KBM-7 (cell line): ENCODE results near the gene LAPTM5.
A peak's percentile ranks its signal among the peaks of the same experiment; 100 is the strongest.

Experiments
- DNase-seq: peaks from one replicate; pipeline ENCODE4 v3.0.0-alpha.2; 2015
- in situ Hi-C: fragments of 300-500 bp; cut with MboI; formaldehyde crosslinking; loops from 2 replicates; pipeline ENCODE4 v1.14.3; 2020; ENCODE audit warnings: low sequenced_read_pairs, low pct_unique_long_range_greater_than_20kb, mixed read lengths

The LAPTM5 gene

DNA sequence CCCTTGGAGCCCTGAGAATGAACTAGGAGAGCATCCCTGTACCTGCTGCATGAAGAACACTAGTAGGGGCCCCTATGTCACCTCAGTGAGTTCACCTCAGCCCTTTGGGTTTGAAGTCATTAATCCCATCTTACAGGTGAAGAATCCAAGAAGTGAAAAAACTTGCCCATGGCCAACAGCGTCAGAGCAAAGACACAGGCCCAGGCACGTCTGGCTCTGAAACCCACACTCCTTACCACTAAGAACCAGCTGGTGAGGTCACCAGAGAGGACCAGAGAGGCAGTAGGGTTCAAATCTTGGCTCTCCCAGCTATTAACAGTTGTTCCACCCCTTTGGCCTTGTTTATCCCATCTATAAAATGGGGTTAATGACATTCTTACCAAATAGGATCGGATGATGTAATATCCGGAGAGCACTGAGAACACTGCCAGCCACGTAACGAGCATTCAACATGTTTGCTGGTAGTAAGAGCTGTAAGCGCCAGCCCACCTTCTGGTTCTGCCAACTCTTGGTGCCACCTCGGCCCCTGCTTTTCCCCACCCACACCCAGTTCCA, 43.0 kb downstream of the LAPTM5 start:
- no peak for DNase-seq
- in situ Hi-C loops, result loop anchor here (25.0 kb wide), 1 partner anchor 1477 kb away; the partner anchor contains the start of genes MECR and PTPRU

DNA sequence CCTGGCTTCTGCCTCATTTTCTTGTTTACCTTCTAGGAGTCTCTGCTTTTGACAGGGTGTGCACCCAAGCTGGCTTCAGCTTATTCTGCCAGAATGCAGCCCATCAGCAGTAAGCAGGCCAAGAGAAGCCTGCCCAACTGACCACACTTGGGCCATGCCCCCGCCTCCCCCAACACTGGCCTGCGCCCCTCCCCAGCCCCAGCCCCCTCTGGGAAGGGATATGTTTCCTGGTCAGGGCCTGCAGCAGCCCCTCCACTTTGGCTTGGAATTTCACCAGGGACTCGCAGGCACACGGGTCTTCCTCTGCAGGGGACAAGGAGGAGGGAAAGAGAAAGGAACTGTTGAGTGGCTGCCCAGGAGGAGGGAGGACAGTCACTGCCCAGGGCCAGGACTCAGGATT, 43.5 kb downstream of the LAPTM5 start:
- no peak for DNase-seq
- in situ Hi-C loops, result loop anchor here (25.0 kb wide), 1 partner anchor 1477 kb away; the partner anchor contains the start of genes MECR and PTPRU

DNA sequence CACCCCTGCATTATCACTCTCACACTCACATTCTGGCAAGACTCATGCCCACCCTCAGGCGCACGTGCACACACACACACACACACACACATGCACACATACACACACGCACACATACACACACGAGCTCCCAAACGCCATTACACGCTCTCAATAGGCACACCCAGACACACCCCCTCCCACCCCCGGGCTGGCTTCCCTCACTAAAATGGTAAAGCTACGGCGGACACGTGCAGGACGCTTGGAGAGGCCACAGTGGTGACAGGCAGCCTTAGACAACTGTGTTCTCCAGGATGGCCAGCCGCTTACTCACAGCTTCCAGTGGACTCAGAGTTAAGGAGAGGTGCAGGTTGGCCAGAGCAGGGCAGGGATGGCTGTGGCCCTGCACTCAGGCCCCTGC, 44.3 kb downstream of the LAPTM5 start:
- DNase-seq, result no peak
- in situ Hi-C loops, result loop anchor here (25.0 kb wide), 1 partner anchor 1476 kb away; the partner anchor contains the start of genes MECR and PTPRU

DNA sequence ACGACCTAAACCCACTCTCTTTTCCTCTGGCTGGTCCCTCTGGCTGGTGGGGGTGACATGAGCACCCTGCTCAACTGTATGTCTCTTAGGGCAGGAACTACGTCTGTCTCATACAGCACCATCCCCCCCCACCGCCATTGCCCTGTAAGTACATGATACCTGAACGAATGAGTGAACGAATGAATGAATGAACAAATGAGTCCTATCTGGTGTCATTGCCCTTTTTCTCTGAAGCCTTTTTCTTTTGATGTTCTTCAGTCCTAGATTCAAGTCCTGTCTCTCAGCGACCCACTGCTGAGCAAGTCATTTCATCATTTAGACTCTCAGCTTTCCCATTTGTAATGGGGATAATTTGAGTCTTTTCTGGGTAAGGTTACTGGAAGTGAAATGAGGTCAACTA, 45.0 kb downstream of the LAPTM5 start:
- in situ Hi-C loops, result loop anchor here (25.0 kb wide), 1 partner anchor 1475 kb away; the partner anchor contains the start of genes MECR and PTPRU
- no peak for DNase-seq

DNA sequence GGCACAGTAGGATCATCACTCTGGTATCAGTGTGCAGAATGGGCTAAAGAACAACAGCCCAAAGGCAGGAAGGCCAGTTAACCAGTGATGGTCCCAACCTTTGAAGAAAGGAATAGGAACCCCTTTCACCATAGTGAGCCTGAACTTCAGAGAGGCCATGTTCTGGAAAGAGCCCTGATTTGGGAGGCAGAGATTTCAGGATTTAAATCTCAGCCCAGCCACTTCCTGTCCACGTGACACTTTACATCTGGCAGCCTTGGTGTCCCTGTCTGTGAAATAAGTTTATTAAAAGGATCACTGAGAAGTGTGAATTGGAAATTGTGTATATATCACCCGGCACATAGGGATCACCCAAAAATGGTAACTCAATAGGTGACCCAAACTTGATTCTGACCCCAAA, 47.2 kb downstream of the LAPTM5 start:
- in situ Hi-C loops, result loop anchor here (25.0 kb wide), 1 partner anchor 1473 kb away; the partner anchor contains the start of genes MECR and PTPRU
- no peak for DNase-seq

DNA sequence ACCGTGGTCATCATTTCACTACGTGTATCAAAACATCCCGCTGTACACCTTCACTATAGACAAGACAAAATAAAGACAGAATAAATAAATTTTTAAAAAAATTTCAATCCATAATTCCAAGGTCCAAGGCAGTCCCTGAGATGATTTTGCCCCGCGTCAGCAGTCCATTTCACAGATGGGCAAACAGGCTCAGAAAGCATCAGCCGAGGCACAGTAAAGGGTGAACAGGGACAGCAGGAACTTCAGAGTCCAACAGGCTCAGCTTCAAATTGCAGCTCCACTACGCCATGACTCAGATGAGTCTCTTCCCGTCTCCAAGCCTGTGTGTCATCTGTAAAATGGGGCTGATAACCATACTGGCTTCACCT, 49.2 kb downstream of the LAPTM5 start:
- DNase-seq, result no peak
- in situ Hi-C loops, result loop anchor here (25.0 kb wide), 1 partner anchor 1471 kb away; the partner anchor contains the start of genes MECR and PTPRU

GRCh38 chr1:30707412-30708360, 49.9 kb downstream of the LAPTM5 start:
- in situ Hi-C loops, result loop anchor here (25.0 kb wide), 1 partner anchor 1470 kb away; the partner anchor contains the start of genes MECR and PTPRU
- DNase-seq, result peak; percentile 74

GRCh38 chr1:30706528-30706927, 51.0 kb downstream of the LAPTM5 start:
- in situ Hi-C loops, result loop anchor here (25.0 kb wide), 1 partner anchor 1469 kb away; the partner anchor contains the start of genes MECR and PTPRU
- no peak for DNase-seq

GRCh38 chr1:30705698-30706097, 51.9 kb downstream of the LAPTM5 start:
- in situ Hi-C loops, result loop anchor here (25.0 kb wide), 1 partner anchor 1468 kb away; the partner anchor contains the start of genes MECR and PTPRU
- no peak for DNase-seq

DNA sequence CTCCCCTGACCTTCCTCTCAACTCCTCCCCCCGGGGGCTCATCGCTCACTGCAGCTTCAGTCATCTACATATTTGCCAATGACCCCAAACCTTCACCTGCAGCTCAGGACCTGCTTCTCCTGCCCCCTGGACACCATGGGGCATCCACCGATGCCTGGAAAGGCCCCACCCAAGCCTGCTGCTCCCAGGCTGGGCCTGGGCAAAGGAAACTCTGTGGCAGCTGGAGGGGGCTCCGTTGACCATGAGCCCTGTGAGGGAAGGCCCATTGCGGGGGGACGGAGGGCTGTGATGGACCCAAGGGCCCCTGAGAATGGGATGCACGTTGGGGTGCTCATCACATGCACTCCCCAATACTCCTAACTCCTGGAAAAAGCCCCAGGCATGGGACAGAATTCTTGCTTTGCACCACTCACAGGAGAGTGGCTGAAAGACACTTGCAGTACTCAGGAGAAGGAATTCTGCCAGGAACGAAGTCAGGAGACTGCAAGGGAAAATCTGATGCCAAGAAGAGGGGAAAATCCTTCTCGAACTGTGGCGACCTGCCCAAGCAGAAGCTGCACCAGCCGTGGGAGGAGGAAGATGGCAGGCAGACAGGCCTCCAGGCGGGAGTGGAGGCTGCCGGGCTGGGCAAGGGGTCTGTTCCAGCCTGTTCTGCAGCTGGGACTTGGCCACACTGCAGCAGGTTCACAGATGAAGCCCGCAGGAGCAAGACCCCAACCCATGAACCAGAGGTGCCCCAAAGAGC, 52.6 kb downstream of the LAPTM5 start:
- DNase-seq, result no peak
- in situ Hi-C loops, result loop anchor here (25.0 kb wide), 1 partner anchor 1468 kb away; the partner anchor contains the start of genes MECR and PTPRU

DNA sequence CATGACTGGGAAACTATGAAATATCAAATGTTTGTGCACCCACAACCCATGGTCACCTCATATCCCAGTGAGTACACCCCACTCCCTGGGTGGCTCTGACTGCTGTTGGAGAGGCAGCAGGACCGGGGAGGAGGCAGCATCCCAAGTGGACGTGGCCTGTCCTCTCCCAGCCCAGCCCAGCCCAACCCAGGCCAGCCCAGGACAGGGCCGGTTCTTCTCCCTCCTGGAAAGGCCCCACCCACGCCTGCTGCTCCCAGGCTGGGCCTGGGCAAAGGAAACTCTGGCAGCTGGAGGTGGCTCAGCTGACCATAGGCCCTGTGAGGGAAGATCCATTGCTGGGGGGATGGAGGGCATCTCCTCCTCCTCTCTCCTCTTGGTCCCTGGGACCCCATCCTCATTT, 53.3 kb downstream of the LAPTM5 start:
- DNase-seq, result no peak
- in situ Hi-C loops, result loop anchor here (25.0 kb wide), 1 partner anchor 1467 kb away; the partner anchor contains the start of genes MECR and PTPRU

GRCh38 chr1:30702823-30703222, 54.8 kb downstream of the LAPTM5 start:
- in situ Hi-C loops, result loop anchor here (25.0 kb wide), 1 partner anchor 1466 kb away; the partner anchor contains the start of genes MECR and PTPRU
- no peak for DNase-seq

DNA sequence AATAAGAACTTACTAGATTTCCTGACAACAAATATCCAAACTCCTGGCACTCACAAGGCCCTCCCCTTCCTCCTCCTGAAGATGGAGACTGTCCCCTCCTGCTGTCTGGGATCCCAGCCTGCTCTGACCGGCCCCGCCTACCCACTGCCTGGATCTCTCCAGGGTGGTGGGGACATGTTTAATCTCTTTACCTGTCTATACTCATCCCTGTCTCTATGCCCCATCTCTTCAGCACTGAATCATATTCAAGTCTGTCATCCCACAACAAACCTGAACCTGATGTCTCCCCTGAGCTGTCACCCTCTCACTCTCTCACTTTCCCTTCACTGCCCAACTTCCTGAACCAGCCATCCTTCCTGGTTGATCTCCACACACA, 56.3 kb downstream of the LAPTM5 start:
- in situ Hi-C loops, result loop anchor here (25.0 kb wide), 1 partner anchor 1464 kb away; the partner anchor contains the start of genes MECR and PTPRU
- DNase-seq, result no peak

DNA sequence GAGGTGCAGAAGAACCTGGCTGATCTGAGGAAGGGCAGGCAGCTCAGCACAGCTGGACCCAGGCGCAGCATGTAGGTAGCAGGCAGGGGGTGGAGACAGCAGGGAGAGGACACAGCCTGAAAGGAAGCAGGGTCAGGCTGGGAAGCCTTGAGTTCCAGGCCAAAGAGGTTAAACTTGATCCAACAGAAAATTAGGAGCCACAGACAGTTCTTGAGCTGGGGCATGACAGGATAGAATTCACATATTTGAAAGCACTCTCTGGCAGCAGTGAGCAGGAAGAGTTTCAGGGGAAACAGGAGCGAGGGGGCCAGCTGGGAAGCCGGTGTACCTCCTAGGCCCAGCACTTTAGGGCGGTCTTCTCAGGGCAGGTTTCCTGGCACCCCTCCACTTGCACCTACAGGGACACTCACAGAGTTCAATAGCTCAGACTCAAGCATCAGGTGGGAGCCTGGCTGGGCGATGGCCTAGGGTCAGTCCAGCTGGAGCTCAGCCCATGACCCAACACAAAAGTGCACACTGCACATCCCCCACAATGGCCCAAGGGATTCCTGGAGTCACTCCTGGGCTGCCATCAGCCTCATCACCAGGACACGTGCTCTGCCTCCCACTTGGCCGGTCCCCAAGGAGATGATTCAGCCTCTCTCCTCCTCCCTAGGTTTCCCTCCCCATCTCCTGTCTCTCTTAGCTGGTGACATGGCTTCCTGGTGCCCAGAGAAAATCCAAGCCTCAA, 56.9 kb downstream of the LAPTM5 start:
- no peak for DNase-seq
- in situ Hi-C loops, result loop anchor here (25.0 kb wide), 1 partner anchor 1463 kb away; the partner anchor contains the start of genes MECR and PTPRU

GRCh38 chr1:30699762-30700161, 57.8 kb downstream of the LAPTM5 start:
- in situ Hi-C loops, result loop anchor here (25.0 kb wide), 1 partner anchor 1462 kb away; the partner anchor contains the start of genes MECR and PTPRU
- no peak for DNase-seq

- in situ Hi-C loops, result no loop called here
- DNase-seq, result no peak
Observed at GRCh38 chr1:30698401-30698981, 59.1 kb downstream of the LAPTM5 start.

DNA sequence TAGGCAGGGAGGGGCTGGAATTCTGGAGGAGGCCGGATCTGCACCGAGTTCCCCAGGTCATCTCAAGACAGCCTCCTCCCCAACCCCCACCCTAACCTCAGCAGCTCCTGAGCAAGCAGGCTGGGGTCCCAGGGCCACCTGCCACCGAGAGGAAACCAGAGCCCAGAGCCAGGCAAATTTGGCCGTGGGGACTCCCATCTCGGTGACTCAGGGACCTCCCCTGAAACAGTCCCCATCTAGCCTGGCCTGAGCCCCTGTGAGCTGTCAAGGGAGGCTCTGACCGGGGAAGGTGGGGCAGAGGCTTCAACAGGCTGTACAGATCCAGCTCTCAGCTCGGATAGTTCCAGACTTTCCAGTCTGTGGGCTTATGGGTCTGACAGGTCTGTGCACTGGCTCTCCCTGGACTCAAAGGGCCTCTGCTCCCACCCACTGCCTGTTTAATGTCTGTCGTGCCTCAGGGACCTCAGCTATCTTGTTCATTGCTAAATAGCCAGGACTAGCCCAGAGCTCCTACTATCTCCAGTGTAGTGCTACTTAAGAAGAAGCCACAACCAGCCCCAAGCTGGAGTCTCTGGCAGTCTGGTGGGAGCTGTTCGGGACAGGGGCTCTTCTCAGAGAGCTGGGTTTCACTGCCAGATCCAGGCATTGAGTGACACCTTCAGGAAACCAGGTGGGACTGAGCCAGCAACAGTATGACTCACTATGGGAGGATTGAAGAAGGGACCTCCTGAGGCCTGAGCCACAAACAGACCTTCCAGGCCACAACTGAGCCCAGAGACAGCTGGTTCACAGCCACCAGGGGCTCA, 59.8 kb downstream of the LAPTM5 start:
- no peak for DNase-seq
- in situ Hi-C loops, result no loop called here
